Eye (tissue), 1 donor: Measurements from ENCODE around the gene FKBP1B.
A peak's percentile ranks its signal among the peaks of the same experiment; 100 is the strongest.
"Not testable (repeated sequence)": the region's sequence is repeated elsewhere in the genome, so short reads cannot be mapped to it uniquely, and the experiment has no call there.

ENCODE experiments used
- DNase-seq: peaks from one replicate; pipeline ENCODE4 v3.0.0-alpha.2; 2015

The FKBP1B gene

GRCh38 chr2:24022975-24023575 lies 26.5 kb upstream of the FKBP1B start:
- DNase-seq, result no peak

- DNase-seq, result no peak
These were observed 25.5 kb upstream of the FKBP1B start for GRCh38 chr2:24024018-24024417.

- DNase-seq, result no peak
These were observed 24.4 kb upstream of the FKBP1B start for GRCh38 chr2:24024996-24025663.

GRCh38 chr2:24026233-24026632 lies 23.3 kb upstream of the FKBP1B start:
- no peak for DNase-seq

- no peak for DNase-seq
These were observed 10.6 kb upstream of the FKBP1B start for GRCh38 chr2:24038786-24039499.

- DNase-seq, result no peak
These were observed 9.0 kb upstream of the FKBP1B start for GRCh38 chr2:24040511-24040910.

- not testable (repeated sequence) for DNase-seq
These were observed 6.4 kb upstream of the FKBP1B start for GRCh38 chr2:24043133-24043532.

- no peak for DNase-seq
These were observed 3.7 kb upstream of the FKBP1B start for GRCh38 chr2:24045511-24046508.

GRCh38 chr2:24046599-24046929 lies 3.0 kb upstream of the FKBP1B start:
- no peak for DNase-seq

GRCh38 chr2:24046930-24047702 lies 2.4 kb upstream of the FKBP1B start, which contains the start of gene WDCP:
Gene WDCP (minus strand): TSS chr2:24047391. CDS start chr2:24039494, 7,897 bp downstream.
- DNase-seq, result peak; percentile 98

GRCh38 chr2:24047703-24048033 lies 1.9 kb upstream of the FKBP1B start:
- no peak for DNase-seq

- DNase-seq, result peak; percentile 25
These were observed 614 bp upstream of the FKBP1B start for GRCh38 chr2:24048769-24049484.

- peak; percentile 70 for DNase-seq
These were observed 769 bp downstream of the FKBP1B start for GRCh38 chr2:24050041-24050979.

GRCh38 chr2:24051833-24052232 lies 2.3 kb downstream of the FKBP1B start:
- no peak for DNase-seq

GRCh38 chr2:24052951-24053350 lies 3.4 kb downstream of the FKBP1B start:
- no peak for DNase-seq

- no peak for DNase-seq
These were observed 4.9 kb downstream of the FKBP1B start for GRCh38 chr2:24054366-24055010.

GRCh38 chr2:24055750-24056149 lies 6.2 kb downstream of the FKBP1B start:
- no peak for DNase-seq

GRCh38 chr2:24058564-24059271 lies 9.2 kb downstream of the FKBP1B start:
- no peak for DNase-seq

- no peak for DNase-seq
These were observed 15.8 kb downstream of the FKBP1B start for GRCh38 chr2:24065341-24065740.
